SU-DHL-6 (cell line): ENCODE measurements around the gene BRD1.

Experiments
- EZH2phosphoT487 ChIP-seq: fragments of 200-600 bp; sonication (generic), shearing (Covaris generic); conservative IDR thresholded peaks from 2 replicates; pipeline ENCODE4 v1.6.1; 2018; ENCODE audit warnings: mild to moderate bottlenecking, antibody characterized with exemption, low read length, moderate library complexity, mixed read lengths
- TF ChIP-seq, protein P1 (sequence below): fragments of 200-600 bp; sonication (generic); IDR thresholded peaks from one replicate; pipeline ENCODE4 v1.5.1; 2017; ENCODE audit warnings: antibody characterized with exemption, mild to moderate bottlenecking, low read length, moderate library complexity; ENCODE audit not compliant: insufficient read depth, poor library complexity, severe bottlenecking

DNA sequence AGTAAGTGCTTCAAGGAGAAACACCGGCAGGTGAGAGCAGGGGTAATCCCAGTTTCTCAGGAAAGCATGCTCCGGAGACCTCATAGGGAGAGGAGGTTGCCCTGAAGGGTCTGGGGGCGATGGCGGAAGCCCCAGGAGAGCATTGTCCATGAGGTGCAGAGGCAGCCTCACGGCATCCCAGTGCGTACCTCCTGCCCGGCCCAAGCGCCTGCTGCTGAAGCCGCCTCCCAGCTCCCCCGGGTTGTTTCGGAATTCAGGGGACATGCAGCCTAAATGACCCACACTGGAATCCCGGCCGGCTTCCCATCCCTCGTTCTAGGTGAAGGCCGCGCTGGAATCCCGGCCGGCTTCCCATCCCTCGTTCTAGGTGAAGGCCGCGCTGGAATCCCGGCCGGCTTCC, 28.7 kb upstream of the BRD1 start:
- TF ChIP-seq, protein P1, sequence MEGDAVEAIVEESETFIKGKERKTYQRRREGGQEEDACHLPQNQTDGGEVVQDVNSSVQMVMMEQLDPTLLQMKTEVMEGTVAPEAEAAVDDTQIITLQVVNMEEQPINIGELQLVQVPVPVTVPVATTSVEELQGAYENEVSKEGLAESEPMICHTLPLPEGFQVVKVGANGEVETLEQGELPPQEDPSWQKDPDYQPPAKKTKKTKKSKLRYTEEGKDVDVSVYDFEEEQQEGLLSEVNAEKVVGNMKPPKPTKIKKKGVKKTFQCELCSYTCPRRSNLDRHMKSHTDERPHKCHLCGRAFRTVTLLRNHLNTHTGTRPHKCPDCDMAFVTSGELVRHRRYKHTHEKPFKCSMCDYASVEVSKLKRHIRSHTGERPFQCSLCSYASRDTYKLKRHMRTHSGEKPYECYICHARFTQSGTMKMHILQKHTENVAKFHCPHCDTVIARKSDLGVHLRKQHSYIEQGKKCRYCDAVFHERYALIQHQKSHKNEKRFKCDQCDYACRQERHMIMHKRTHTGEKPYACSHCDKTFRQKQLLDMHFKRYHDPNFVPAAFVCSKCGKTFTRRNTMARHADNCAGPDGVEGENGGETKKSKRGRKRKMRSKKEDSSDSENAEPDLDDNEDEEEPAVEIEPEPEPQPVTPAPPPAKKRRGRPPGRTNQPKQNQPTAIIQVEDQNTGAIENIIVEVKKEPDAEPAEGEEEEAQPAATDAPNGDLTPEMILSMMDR: no peak
- TF ChIP-seq EZH2phosphoT487: no peak
